Upper lobe of left lung (tissue), 6 donors: ENCODE measurements around the gene NEURL3. TPM values are rescaled to one million over a fixed set of nuclear protein-coding genes. Genes with fewer than 3 reads are reported as not detected.

Source experiments
- ATAC-seq, 2 donors: fragments of 200-7000 bp; cut with Tn5 transposase; one replicate each; pipeline ENCODE4 v1.9.1; 2022; ENCODE audit warnings: mild to moderate bottlenecking in 2 of 2, moderate library complexity in 2 of 2; ENCODE audit not compliant: low FRiP score in 2 of 2
- DNase-seq, 2 donors: peaks; one replicate each; pipeline ENCODE4 v3.0.0-alpha.2; 2019 to 2020
- H3K27ac ChIP-seq, 4 donors: fragments of 200-600 bp; sonication (generic); one replicate each; pipeline ENCODE4 v1.5.1; 2016 to 2019
- H3K27me3 ChIP-seq, 4 donors: fragments of 200-600 bp; sonication (generic); one replicate each; pipeline ENCODE4 v1.5.1; 2017 to 2019
- H3K36me3 ChIP-seq, 4 donors: fragments of 200-600 bp; sonication (generic); one replicate each; pipeline ENCODE4 v1.5.1; 2016 to 2019
- H3K4me1 ChIP-seq, 4 donors: fragments of 200-600 bp; sonication (generic); one replicate each; pipeline ENCODE4 v1.5.1; 2018 to 2019
- H3K4me3 ChIP-seq, 4 donors: fragments of 200-600 bp; sonication (generic); one replicate each; pipeline ENCODE4 v1.5.1; 2017 to 2019; ENCODE audit warnings: mild to moderate bottlenecking in 2 of 4, moderate library complexity in 1 of 4
- H3K9me3 ChIP-seq, 4 donors: fragments of 200-600 bp; sonication (generic); one replicate each; pipeline ENCODE4 v1.5.1; 2018 to 2019
- CTCF ChIP-seq, 6 experiments: fragments of 450-650 bp in 4 of 6; fragments of 200-600 bp in 2 of 6; sonication (generic) in 2 of 6; IDR thresholded peaks; one replicate each; pipeline ENCODE4 v1.5.1; 2016 to 2019; ENCODE audit warnings: antibody characterized with exemption in 6 of 6
- EP300 ChIP-seq, 4 donors: sonication (generic); formaldehyde crosslinking; IDR thresholded peaks; one replicate each; pipeline ENCODE4 v1.5.1; 2017; ENCODE audit warnings: antibody characterized with exemption in 4 of 4, control low read depth in 2 of 4
- POLR2A ChIP-seq, 4 donors: fragments of 450-650 bp; IDR thresholded peaks; one replicate each; pipeline ENCODE4 v1.5.1; 2016 to 2017; ENCODE audit warnings: antibody characterized with exemption in 4 of 4, mild to moderate bottlenecking in 2 of 4
- POLR2AphosphoS5 ChIP-seq, 2 donors: sonication (generic); formaldehyde crosslinking; IDR thresholded peaks; one replicate each; pipeline ENCODE4 v1.5.1; 2017; ENCODE audit warnings: antibody characterized with exemption in 2 of 2
- WGBS, 2 donors: methylation state at CpG; one replicate each; pipeline ENCODE4 v1.1.5; 2017 to 2018; 5-methylcytosine and 5-hydroxymethylcytosine counted together
- total RNA-seq, 6 donors: library from RNA; depleted of rRNA in 4 of 6; stranded (reverse); fragments of >200 nt in 4 of 6; gene quantifications; one replicate each; pipeline versions ENCODE4 v1.1.0 to v1.2.1, GENCODE V29; 2016 to 2021
- donor health status: DM: no; HTN: no; CAD: no; lungs with moderate emphysema.
- donor health status: DM: no; HTN: yes; CAD: no; lungs with severe emphysema.

Gene NEURL3
- total RNA-seq, 6 donors from 2014 or later, result 0.61 to 2.6 (median 1.1) TPM; not detected in 3

- Histone ChIP-seq H3K36me3 (no peaks in the 10 kb centered on the region), H3K9me3 (peaks cover 0 to 3% (median 0%) of the 10 kb centered on the region in 4 donors), H3K4me1 (peaks cover 11 to 25% (median 17%) of the 10 kb centered on the region in 4 donors), H3K27me3 (no peaks in the 10 kb centered on the region), H3K4me3 (no peak overlapping the region), H3K27ac (no peak overlapping the region)
- WGBS, 2 donors, result 94 to 95% methylated on average over 3 to 4 of the region's 4 CpGs
- no peak for TF ChIP-seq POLR2A (IDR thresholded peaks at IDR 0.05)
- TF ChIP-seq POLR2AphosphoS5 (IDR thresholded peaks at IDR 0.05), result no peak
- TF ChIP-seq EP300 (IDR thresholded peaks at IDR 0.05), result no peak
- TF ChIP-seq CTCF (IDR thresholded peaks at IDR 0.05), result no peak
- no peak for DNase-seq
- no peak for ATAC-seq
These were observed 7.2 kb upstream of the NEURL3 start for GRCh38 chr2:96512341-96512740.

- 77 to 83% methylated on average over 1 to 4 of the region's 4 CpGs for WGBS, 2 donors
- Histone ChIP-seq H3K27me3 (no peaks in the 10 kb centered on the region), H3K4me1 (peaks cover 11 to 25% (median 18%) of the 10 kb centered on the region in 4 donors), H3K9me3 (no peaks in the 10 kb centered on the region), H3K36me3 (no peaks in the 10 kb centered on the region), H3K27ac (no peak overlapping the region), H3K4me3 (no peak overlapping the region)
- TF ChIP-seq CTCF (IDR thresholded peaks at IDR 0.05), result no peak
- TF ChIP-seq POLR2AphosphoS5 (IDR thresholded peaks at IDR 0.05), result no peak
- no peak for TF ChIP-seq POLR2A (IDR thresholded peaks at IDR 0.05)
- no peak for TF ChIP-seq EP300 (IDR thresholded peaks at IDR 0.05)
- ATAC-seq (no peak), DNase-seq (no peak)
These were observed 6.7 kb upstream of the NEURL3 start for GRCh38 chr2:96511851-96512250.

GRCh38 chr2:96510931-96511595 is 5.9 kb upstream of the NEURL3 start:
- Histone ChIP-seq H3K9me3 (no peaks in the 10 kb centered on the region), H3K27ac (no peak overlapping the region), H3K4me1 (peaks cover 11 to 29% (median 19%) of the 10 kb centered on the region in 4 donors), H3K4me3 (no peak overlapping the region), H3K36me3 (no peaks in the 10 kb centered on the region), H3K27me3 (no peaks in the 10 kb centered on the region)
- TF ChIP-seq POLR2AphosphoS5 (IDR thresholded peaks at IDR 0.05) (no peak), EP300 (IDR thresholded peaks at IDR 0.05) (no peak), POLR2A (IDR thresholded peaks at IDR 0.05) (no peak), CTCF (IDR thresholded peaks at IDR 0.05) (no peak)
- 76 to 78% methylated on average over 6 of the region's 6 CpGs for WGBS, 2 donors
- ATAC-seq, result no peak
- DNase-seq, result no peak

GRCh38 chr2:96509847-96510230 is 4.7 kb upstream of the NEURL3 start:
- no peak overlapping the region for H3K27ac ChIP-seq
- ATAC-seq (no peak), DNase-seq (no peak)
- 62 to 66% methylated on average over 9 to 11 of the region's 11 CpGs for WGBS, 2 donors
- H3K27me3 ChIP-seq, result no peaks in the 10 kb centered on the region
- TF ChIP-seq CTCF (IDR thresholded peaks at IDR 0.05) (no peak), POLR2A (IDR thresholded peaks at IDR 0.05) (no peak), POLR2AphosphoS5 (IDR thresholded peaks at IDR 0.05) (no peak), EP300 (IDR thresholded peaks at IDR 0.05) (no peak)
- H3K36me3 ChIP-seq, result no peaks in the 10 kb centered on the region
- H3K9me3 ChIP-seq, result no peaks in the 10 kb centered on the region
- no peak overlapping the region for H3K4me3 ChIP-seq
- peaks cover 17 to 40% (median 27%) of the 10 kb centered on the region in 4 donors for H3K4me1 ChIP-seq
